ENCODE results near the gene PSME2. TPM values are rescaled to one million over a fixed set of nuclear protein-coding genes. Genes with fewer than 3 reads are reported as not detected.

The PSME2 gene
- polyA plus RNA-seq, 1 donor from 2014 or later, result 73.3 TPM

GRCh38 chr14:24115422-24116127 lies 30.8 kb downstream of the PSME2 start:
- no peaks in the 10 kb centered on the region for H3F3A ChIP-seq (ENCODE audit: insufficient read depth, low read length, poor library complexity, severe bottlenecking)
- no peaks in the 10 kb centered on the region for H3K27me3 ChIP-seq (ENCODE audit: insufficient read depth, low read depth, low read length)
- no peaks in the 10 kb centered on the region for H3K9me3 ChIP-seq (ENCODE audit: low read length)
- peak overlapping the region; percentile 89 for H3K4me3 ChIP-seq (ENCODE audit: low read length)
- no peak for TF ChIP-seq MXI1 (conservative IDR thresholded peaks at IDR 0.05; ENCODE audit: poor library complexity, severe bottlenecking)
- TF ChIP-seq EZH2 (IDR thresholded peaks at IDR 0.05; ENCODE audit: borderline replicate concordance, insufficient read depth, low read length, poor library complexity, severe bottlenecking), result no peak
- no peak for TF ChIP-seq EP300 (conservative IDR thresholded peaks at IDR 0.05; ENCODE audit: poor library complexity, severe bottlenecking)
- TF ChIP-seq RAD21 (conservative IDR thresholded peaks at IDR 0.05), result peak; percentile 18
- H4K20me1 ChIP-seq (ENCODE audit: insufficient read depth), result no peaks in the 10 kb centered on the region
- peak overlapping the region; percentile 63 for H3K4me2 ChIP-seq (ENCODE audit: low read length)
- H3K36me3 ChIP-seq (ENCODE audit: insufficient read depth, low read length), result no peaks in the 10 kb centered on the region
- H3K9ac ChIP-seq (ENCODE audit: low read length), result peak overlapping the region; percentile 98
- H3K9me2 ChIP-seq (ENCODE audit: insufficient read depth, low read length), result no peaks in the 10 kb centered on the region
- H3K79me2 ChIP-seq (replicated peaks; ENCODE audit: insufficient read depth, low read length), result peaks cover 10% of the 10 kb centered on the region
- peak overlapping the region; percentile 94 for H2AFZ ChIP-seq (ENCODE audit: low read depth, low read length)
- peak overlapping the region; percentile 100 for H3K27ac ChIP-seq (ENCODE audit: low read length)

DNA sequence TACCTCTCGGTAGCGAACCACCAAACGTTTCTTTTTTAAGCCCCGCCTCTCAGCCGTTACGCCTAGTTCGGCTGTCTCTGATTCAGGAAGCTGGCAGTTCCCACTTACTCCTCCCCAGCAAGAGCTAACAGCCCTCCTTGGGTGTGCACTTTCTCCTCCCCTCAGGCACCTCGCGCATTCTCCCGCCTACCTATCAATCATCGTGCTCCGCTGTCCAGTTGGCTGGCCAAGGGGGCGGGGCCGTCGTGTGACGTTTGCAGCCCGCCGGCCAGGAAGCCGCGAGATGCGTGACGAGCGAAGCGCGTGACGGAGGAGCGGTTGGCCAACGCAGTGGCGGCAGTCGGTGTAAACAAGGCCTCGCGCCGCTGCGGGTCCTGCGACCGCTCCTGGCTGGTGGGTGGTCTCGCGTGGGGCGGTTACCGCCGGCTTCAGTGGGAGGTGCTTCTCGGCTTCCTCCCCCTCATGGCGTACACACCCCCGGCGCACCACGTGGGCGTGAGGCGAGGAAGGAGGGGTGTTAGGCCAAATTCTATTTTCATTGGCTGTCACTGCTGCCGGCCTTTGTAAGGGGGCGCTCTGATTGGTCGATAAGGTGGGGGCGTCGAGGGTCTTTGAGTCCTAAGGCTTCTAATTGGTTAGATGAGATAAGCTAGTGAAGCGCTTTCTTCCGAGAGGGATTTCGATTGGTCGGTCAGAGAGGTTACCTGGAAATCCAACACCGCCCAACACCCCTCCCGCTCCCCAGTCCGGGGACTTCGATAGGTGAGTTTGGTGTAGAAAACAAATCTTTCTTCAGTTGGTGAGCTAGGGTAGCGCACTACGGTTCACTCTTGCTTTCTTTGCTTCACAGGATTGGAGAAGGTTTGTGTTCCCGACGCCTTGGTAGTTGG lies 31.6 kb downstream of the PSME2 start, which contains the start of the genes DCAF11 and NRL:
TSS of gene DCAF11 (plus strand) at position 246 of the 890 bp plus-strand sequence. CDS start 818 bp downstream, outside the sequence.
TSS of gene NRL (minus strand) at position 418 of the 890 bp plus-strand sequence. CDS start 32,101 bp downstream, outside the sequence.
- Histone ChIP-seq H3K27ac (ENCODE audit: low read length) (peak within 1 kb of the TSS; percentile 100), H3K79me2 (replicated peaks; ENCODE audit: insufficient read depth, low read length) (peaks cover 10% of the 10 kb centered on the region), H3K9me3 (ENCODE audit: low read length) (no peaks in the 10 kb centered on the region), H3K27me3 (ENCODE audit: insufficient read depth, low read depth, low read length) (no peaks in the 10 kb centered on the region), H3K4me3 (ENCODE audit: low read length) (peak within 1 kb of the TSS; percentile 89), H3K4me2 (ENCODE audit: low read length) (peak within 1 kb of the TSS; percentile 84), H3K36me3 (ENCODE audit: insufficient read depth, low read length) (no peaks in the 10 kb centered on the region), H3K9me2 (ENCODE audit: insufficient read depth, low read length) (no peaks in the 10 kb centered on the region), H4K20me1 (ENCODE audit: insufficient read depth) (no peaks in the 10 kb centered on the region), H3F3A (ENCODE audit: insufficient read depth, low read length, poor library complexity, severe bottlenecking) (no peaks in the 10 kb centered on the region), H2AFZ (ENCODE audit: low read depth, low read length) (peak within 1 kb of the TSS; percentile 99), H3K9ac (ENCODE audit: low read length) (peak within 1 kb of the TSS; percentile 98)
- TF ChIP-seq MXI1 (conservative IDR thresholded peaks at IDR 0.05; ENCODE audit: poor library complexity, severe bottlenecking) (peak; percentile 92), POLR2AphosphoS5 (IDR thresholded peaks at IDR 0.05) (peak; percentile 87), SMC3 (conservative IDR thresholded peaks at IDR 0.05; ENCODE audit: poor library complexity) (no peak), EP300 (conservative IDR thresholded peaks at IDR 0.05; ENCODE audit: poor library complexity, severe bottlenecking) (peak; percentile 86), TAF1 (IDR thresholded peaks at IDR 0.05; ENCODE audit: low read depth) (peak; percentile 28), REST (IDR thresholded peaks at IDR 0.05; ENCODE audit: borderline replicate concordance) (peak; percentile 6)

Measured in neural cell (in vitro differentiated cells).